NB4 (cell line): ENCODE data around the gene CLBA1.

Experiments
- CTCF ChIP-seq: IDR thresholded peaks from one replicate; pipeline ENCODE4 v1.5.1; 2012; ENCODE audit warnings: low read depth, low read length
- MAX ChIP-seq: IDR thresholded peaks from 2 replicates; pipeline ENCODE4 v1.6.1; 2011; ENCODE audit warnings: low read depth, low read length

GRCh38 chr14:104979758-104980610 is 5.6 kb upstream of the CLBA1 start:
- TF ChIP-seq CTCF, result no peak
- no peak for TF ChIP-seq MAX
